Heart left ventricle (tissue), 13 donors: ENCODE data around the gene MAP3K5.

Source experiments
- CTCF ChIP-seq, 12 donors: fragments of 200-600 bp; sonication (generic) in 4 of 12; IDR thresholded peaks; one replicate each; pipeline versions ENCODE4 v1.5.0 to v1.8.0; 2018 to 2022; ENCODE audit warnings: antibody characterized with exemption in 12 of 12, mild to moderate bottlenecking in 5 of 12
- POLR2A ChIP-seq, 2 donors: fragments of 450-650 bp; IDR thresholded peaks; one replicate each; pipeline ENCODE4 v1.6.1; 2017; ENCODE audit warnings: antibody characterized with exemption in 2 of 2, mild to moderate bottlenecking in 2 of 2, moderate library complexity in 2 of 2
- donor health status: ischemic (EF 13 %, LVEDD 7.1; RV severe dilation, severe dysfunction).
- donor health status: DM: no; HTN: yes; CAD: no.
- donor health status: DM: no; HTN: no; CAD: no.
- donor health status: ischemic (EF 25% LVEDD 6.9; RV normal size, moderate dysfunction).
- donor health status: ischemic (EF 25% LVEDD 5.7; RV mildly dilated, moderate dysfunction).
- donor health status: ischemic (EF 35%, LVEDD 5.7; RV mildly dilated, moderate dysfunction).
- donor health status: nonischemic (EF 11% LVEDD 7.7; RV severe dilation, severe dysfunction).
- donor health status: DM: yes; HTN: yes; CAD: no.
- donor health status: PGD.
- donor health status: ischemic (EF 29% LVEDD 5.4; RV normal size, mild dysfunction).
- donor health status: nonischemic (EF 23%, LVEDD 6.1; RV moderate dilation, normal function).

- TF ChIP-seq CTCF (IDR thresholded peaks at IDR 0.05) (no peak), POLR2A (IDR thresholded peaks at IDR 0.05) (no peak)
Measured at GRCh38 chr6:136644597-136644952, 147.7 kb downstream of the MAP3K5 start.
